C4-2B (cell line): Measurements from ENCODE around the gene TMEM87B.

Source experiments
- ZFX ChIP-seq: fragments of 450-650 bp; IDR thresholded peaks from 2 replicates; pipeline ENCODE4 v1.6.1; 2017
- TF ChIP-seq, protein P1 (sequence below): fragments of 450-650 bp; conservative IDR thresholded peaks from 2 replicates; pipeline ENCODE4 v1.5.1; 2017; ENCODE audit warnings: mild to moderate bottlenecking

DNA sequence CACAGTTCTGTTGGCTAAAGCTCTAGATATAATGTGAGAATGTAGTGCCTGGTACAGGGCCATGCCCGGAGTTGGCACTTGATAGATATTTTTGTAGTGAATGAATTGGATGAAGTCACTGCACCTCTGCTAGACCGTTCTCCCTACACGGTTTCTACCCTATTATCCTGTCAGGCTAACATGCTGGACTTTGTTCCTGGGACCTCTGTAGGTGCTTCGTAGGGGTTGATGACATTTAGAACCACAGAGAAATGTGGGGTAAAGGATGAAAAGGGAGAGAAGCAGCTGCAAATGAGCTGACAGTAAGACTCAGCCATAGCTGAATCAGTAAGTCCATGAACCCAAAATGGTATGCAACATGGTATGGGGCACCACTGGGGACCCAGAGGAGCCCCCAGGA lies 79.1 kb downstream of the TMEM87B start:
- TF ChIP-seq, protein P1, sequence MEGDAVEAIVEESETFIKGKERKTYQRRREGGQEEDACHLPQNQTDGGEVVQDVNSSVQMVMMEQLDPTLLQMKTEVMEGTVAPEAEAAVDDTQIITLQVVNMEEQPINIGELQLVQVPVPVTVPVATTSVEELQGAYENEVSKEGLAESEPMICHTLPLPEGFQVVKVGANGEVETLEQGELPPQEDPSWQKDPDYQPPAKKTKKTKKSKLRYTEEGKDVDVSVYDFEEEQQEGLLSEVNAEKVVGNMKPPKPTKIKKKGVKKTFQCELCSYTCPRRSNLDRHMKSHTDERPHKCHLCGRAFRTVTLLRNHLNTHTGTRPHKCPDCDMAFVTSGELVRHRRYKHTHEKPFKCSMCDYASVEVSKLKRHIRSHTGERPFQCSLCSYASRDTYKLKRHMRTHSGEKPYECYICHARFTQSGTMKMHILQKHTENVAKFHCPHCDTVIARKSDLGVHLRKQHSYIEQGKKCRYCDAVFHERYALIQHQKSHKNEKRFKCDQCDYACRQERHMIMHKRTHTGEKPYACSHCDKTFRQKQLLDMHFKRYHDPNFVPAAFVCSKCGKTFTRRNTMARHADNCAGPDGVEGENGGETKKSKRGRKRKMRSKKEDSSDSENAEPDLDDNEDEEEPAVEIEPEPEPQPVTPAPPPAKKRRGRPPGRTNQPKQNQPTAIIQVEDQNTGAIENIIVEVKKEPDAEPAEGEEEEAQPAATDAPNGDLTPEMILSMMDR: no peak
- TF ChIP-seq ZFX: no peak
